Brain microvascular endothelial cell (primary cell): Measurements from ENCODE around the gene KYAT1.

Source experiments
- DNase-seq: peaks from one replicate; pipeline ENCODE4 v3.0.0-alpha.2; 2020
- H3K27ac ChIP-seq: fragments of 250-450 bp; sonication (Bioruptor Pico); 2 replicates; pipeline ENCODE4 v1.5.1; 2020; ENCODE audit warnings: mild to moderate bottlenecking, moderate library complexity
- H3K27me3 ChIP-seq: fragments of 250-450 bp; sonication (Bioruptor Pico); replicated peaks from 2 replicates; pipeline ENCODE4 v1.5.1; 2020; ENCODE audit warnings: mild to moderate bottlenecking
- H3K36me3 ChIP-seq: fragments of 250-450 bp; sonication (Bioruptor Pico); replicated peaks from 2 replicates; pipeline ENCODE4 v1.5.1; 2020; ENCODE audit warnings: mild to moderate bottlenecking
- H3K4me3 ChIP-seq: 2 replicates; pipeline ENCODE4 v1.5.1; 2011; ENCODE audit warnings: low read depth, mild to moderate bottlenecking, control low read depth, low read length, moderate library complexity
- CTCF ChIP-seq: IDR thresholded peaks from 2 replicates; pipeline ENCODE4 v1.5.1; 2011; ENCODE audit warnings: low read depth, mild to moderate bottlenecking, moderate library complexity, low read length, control low read depth, inconsistent platforms; ENCODE audit errors: missing control alignments
- in situ Hi-C: cut with HindIII; loops from 2 replicates; pipeline ENCODE4 v1.10.0; 2017; ENCODE audit warnings: low sequenced_read_pairs, low pct_ligation_motif_present

Gene KYAT1

GRCh38 chr9:128792134-128792533 is 89.6 kb downstream of the KYAT1 start:
- Histone ChIP-seq H3K27me3 (no peaks in the 10 kb centered on the region), H3K27ac (no peak overlapping the region), H3K36me3 (peaks cover 40% of the 10 kb centered on the region), H3K4me3 (no peak overlapping the region)
- in situ Hi-C loops, result no loop called here
- no peak for DNase-seq
- no peak for TF ChIP-seq CTCF

- no peak for DNase-seq
- H3K4me3 ChIP-seq, result no peak overlapping the region
- TF ChIP-seq CTCF, result no peak
- no peaks in the 10 kb centered on the region for H3K27me3 ChIP-seq
- peaks cover 33% of the 10 kb centered on the region for H3K36me3 ChIP-seq
- no peak overlapping the region for H3K27ac ChIP-seq
- in situ Hi-C loops, result no loop called here
Observed at GRCh38 chr9:128790536-128790935, 91.2 kb downstream of the KYAT1 start.

- no peak for TF ChIP-seq CTCF
- no peak overlapping the region for H3K27ac ChIP-seq
- in situ Hi-C loops, result no loop called here
Observed at GRCh38 chr9:128788445-128788844, 93.3 kb downstream of the KYAT1 start.

DNA sequence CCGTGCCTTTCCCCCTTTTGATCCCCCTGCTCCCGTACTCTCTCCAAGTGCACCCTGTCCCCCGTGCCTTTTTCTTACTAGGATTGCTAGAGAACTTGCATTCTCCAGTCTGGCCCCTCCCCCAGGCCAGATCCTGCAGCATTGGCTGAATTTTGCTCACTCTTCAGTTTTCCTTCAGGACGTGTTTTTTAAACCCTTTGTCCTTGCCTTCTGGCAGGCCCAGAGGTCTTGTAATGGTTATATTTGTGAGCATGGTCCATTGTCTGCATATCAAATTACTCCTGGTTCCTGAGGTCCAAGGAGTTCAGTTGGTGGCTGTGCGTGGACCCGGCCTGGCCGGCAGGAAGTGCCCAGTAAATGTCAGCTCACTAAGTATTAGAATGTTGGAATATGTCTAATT is 94.1 kb downstream of the KYAT1 start:
- Histone ChIP-seq H3K36me3 (peaks cover 21% of the 10 kb centered on the region), H3K27me3 (no peaks in the 10 kb centered on the region), H3K27ac (no peak overlapping the region), H3K4me3 (peak overlapping the region; percentile 97)
- no peak for DNase-seq
- in situ Hi-C loops, result no loop called here
- TF ChIP-seq CTCF, result no peak

More at GRCh38 chr9:128788445-128788844, 93.3 kb downstream of the KYAT1 start:
- Histone ChIP-seq H3K4me3 (no peak overlapping the region), H3K27me3 (no peaks in the 10 kb centered on the region), H3K36me3 (peaks cover 29% of the 10 kb centered on the region)
- DNase-seq, result no peak

- TF ChIP-seq CTCF, result no peak
- in situ Hi-C loops, result no loop called here
- peak; percentile 60 for DNase-seq
- H3K27ac ChIP-seq, result peak within 1 kb of the TSS; percentile 40
- H3K36me3 ChIP-seq, result peaks cover 14% of the 10 kb centered on the region
- H3K27me3 ChIP-seq, result no peaks in the 10 kb centered on the region
- H3K4me3 ChIP-seq, result peak within 1 kb of the TSS; percentile 97
Observed at GRCh38 chr9:128786681-128787601, 94.8 kb downstream of the KYAT1 start, which contains the start of gene TBC1D13. TSS of gene TBC1D13 (plus strand) at chr9:128787253. CDS start at chr9:128787354, 101 bp downstream.

DNA sequence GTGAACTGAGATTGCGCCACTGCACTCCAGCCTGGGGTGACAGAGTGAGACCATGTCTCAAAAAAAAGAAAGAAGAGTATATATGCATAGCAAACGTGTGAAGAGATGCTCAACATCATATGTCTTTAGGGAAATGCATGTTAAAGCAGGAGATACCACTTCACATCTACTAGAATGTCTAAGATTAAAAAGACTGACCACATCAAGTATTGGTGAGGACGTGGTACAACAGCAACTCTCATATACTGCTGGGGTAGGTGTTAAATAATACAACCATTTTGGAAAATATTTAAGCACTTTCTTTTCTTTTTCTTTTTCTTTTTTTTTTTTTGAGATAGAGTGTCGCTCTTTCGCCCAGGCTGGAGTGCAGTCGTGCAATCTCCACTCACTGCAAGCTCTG is 96.3 kb downstream of the KYAT1 start:
- no peaks in the 10 kb centered on the region for H3K27me3 ChIP-seq
- peaks cover 2% of the 10 kb centered on the region for H3K36me3 ChIP-seq
- DNase-seq, result no peak
- H3K4me3 ChIP-seq, result no peak overlapping the region
- in situ Hi-C loops, result no loop called here
- TF ChIP-seq CTCF, result no peak
- H3K27ac ChIP-seq, result no peak overlapping the region
